GM12878 (cell line): Measurements from ENCODE around the gene INTS2. TPM values are rescaled to one million over a fixed set of nuclear protein-coding genes. Genes with fewer than 3 reads are reported as not detected.

Experiments
- ATAC-seq: fragments of 200-7000 bp; cut with Tn5 transposase; 3 replicates; pipeline ENCODE4 v1.9.1; 2020; ENCODE audit warnings: mild to moderate bottlenecking, moderate library complexity
- BruUV-seq: library from RNA; stranded (reverse); fragments of 400-500 nt; replicated peaks from 2 replicates; lab custom pipeline; 2021; lab: Mats Ljungman, UMichigan
- CTCF ChIA-PET: fragments of 300-600 bp; sonication (Branson Sonifier 250); formaldehyde crosslinking; extraction: SDS; loops from one replicate; lab custom pipeline; 2021; ENCODE audit warnings: inconsistent platforms; lab: Yijun Ruan, JAX
- POLR2A ChIA-PET: fragments of 350-600 bp; formaldehyde crosslinking; extraction: SDS; loops from one replicate; lab custom pipeline; 2021; ENCODE audit warnings: inconsistent platforms; lab: Charles Lee
- RAD21 ChIA-PET: fragments of 300-600 bp; sonication (Branson Sonifier 250); formaldehyde crosslinking; loops from one replicate; lab custom pipeline; 2023; ENCODE audit warnings: antibody characterized with exemption; ENCODE audit not compliant: unreplicated experiment; lab: Charles Lee
- SMC1A ChIA-PET: fragments of 300-600 bp; sonication (Branson Sonifier 250); formaldehyde crosslinking; loops from one replicate; lab custom pipeline; 2023; ENCODE audit not compliant: unreplicated experiment, uncharacterized antibody; lab: Charles Lee
- DNase-seq: peaks from one replicate; pipeline ENCODE4 v3.0.0-alpha.2; 2011; ENCODE audit warnings: low read depth, low spot score
- FAIRE-seq: peaks from 3 replicates; lab custom pipeline; 2011; peaks lifted over from hg19 to GRCh38; lab: Jason Lieb, UNC
- H2AFZ ChIP-seq: 2 replicates; pipeline ENCODE4 v1.6.0; 2011; ENCODE audit warnings: low read depth, low read length, control low read depth; ENCODE audit not compliant: control insufficient read depth
- H3K27ac ChIP-seq: 2 replicates; pipeline ENCODE4 v1.5.1; 2011; ENCODE audit warnings: control low read depth; ENCODE audit not compliant: control insufficient read depth, insufficient read depth
- H3K27me3 ChIP-seq, 2 experiments: replicated peaks in 1 of 2; 2 replicates each; pipeline versions ENCODE4 v1.6.0 to v1.6.1; 2011; ENCODE audit warnings: low read length in 1 of 2; ENCODE audit not compliant: control insufficient read depth in 2 of 2, insufficient read depth in 2 of 2
- H3K36me3 ChIP-seq, 2 experiments: 2 replicates each; pipeline ENCODE4 v1.5.1; 2011; ENCODE audit warnings: low read length in 1 of 2; ENCODE audit not compliant: control insufficient read depth in 2 of 2, insufficient read depth in 2 of 2
- H3K4me1 ChIP-seq: 2 replicates; pipeline ENCODE4 v1.6.1; 2011; ENCODE audit warnings: mild to moderate bottlenecking, low read length, moderate library complexity, mixed read lengths; ENCODE audit not compliant: control insufficient read depth, insufficient read depth
- H3K4me2 ChIP-seq: 2 replicates; pipeline ENCODE4 v1.6.0; 2011; ENCODE audit warnings: control low read depth; ENCODE audit not compliant: control insufficient read depth, insufficient read depth
- H3K4me3 ChIP-seq: fragments of 200-600 bp; sonication (generic); 2 replicates; pipeline ENCODE4 v1.5.1; 2016
- H3K79me2 ChIP-seq: 2 replicates; pipeline ENCODE4 v1.6.0; 2011; ENCODE audit warnings: low read length; ENCODE audit not compliant: control insufficient read depth, insufficient read depth
- H3K9ac ChIP-seq: 2 replicates; pipeline ENCODE4 v1.8.0; 2011; ENCODE audit warnings: low read length, control low read depth, mixed read lengths; ENCODE audit not compliant: control insufficient read depth, insufficient read depth
- H3K9me3 ChIP-seq: replicated peaks from 3 replicates; pipeline ENCODE4 v1.5.1; 2011; ENCODE audit warnings: mild to moderate bottlenecking, low read length; ENCODE audit not compliant: control insufficient read depth, insufficient read depth
- H4K20me1 ChIP-seq: 2 replicates; pipeline ENCODE4 v1.6.0; 2011; ENCODE audit not compliant: control insufficient read depth, insufficient read depth
- CHD1 ChIP-seq: IDR thresholded peaks from 2 replicates; pipeline ENCODE4 v1.6.1; 2012; ENCODE audit warnings: low read depth, low read length, improper control_type of control experiment
- CHD2 ChIP-seq: IDR thresholded peaks from 2 replicates; pipeline ENCODE4 v1.6.1; 2011; ENCODE audit warnings: low read depth, low read length, improper control_type of control experiment, borderline replicate concordance
- EGR1 ChIP-seq, 2 experiments: IDR thresholded peaks; 1 replicate in 1 of 2; 2 replicates in 1 of 2; pipeline ENCODE4 v1.6.1; 2011 to 2012; ENCODE audit warnings: low read depth in 2 of 2, low read length in 2 of 2, borderline replicate concordance in 1 of 2, mild to moderate bottlenecking in 1 of 2, moderate library complexity in 1 of 2
- ETV6 ChIP-seq, 2 experiments: fragments of 450-650 bp in 1 of 2; IDR thresholded peaks in 1 of 2; conservative IDR thresholded peaks in 1 of 2; 2 replicates each; pipeline ENCODE4 v1.6.1; 2014; ENCODE audit warnings: antibody characterized with exemption in 1 of 2, borderline replicate concordance in 1 of 2, low read depth in 1 of 2, mild to moderate bottlenecking in 1 of 2, moderate library complexity in 1 of 2
- IRF5 ChIP-seq: fragments of 450-650 bp; IDR thresholded peaks from 2 replicates; pipeline ENCODE4 v1.6.1; 2017; ENCODE audit warnings: borderline replicate concordance
- JUND ChIP-seq: IDR thresholded peaks from 2 replicates; pipeline ENCODE4 v1.6.1; 2012; ENCODE audit warnings: low read depth, mild to moderate bottlenecking, low read length, improper control_type of control experiment, moderate library complexity
- MTA2 ChIP-seq: fragments of 450-650 bp; IDR thresholded peaks from 2 replicates; pipeline ENCODE4 v1.6.1; 2016; ENCODE audit warnings: low read depth, mild to moderate bottlenecking, moderate library complexity
- NFXL1 ChIP-seq: fragments of 450-650 bp; IDR thresholded peaks from 2 replicates; pipeline ENCODE4 v1.6.1; 2017; ENCODE audit warnings: antibody characterized with exemption, mild to moderate bottlenecking, borderline replicate concordance
- NFYB ChIP-seq: IDR thresholded peaks from 2 replicates; pipeline ENCODE4 v1.6.1; 2011; ENCODE audit warnings: low read depth, mild to moderate bottlenecking, low read length, improper control_type of control experiment, moderate library complexity; ENCODE audit not compliant: insufficient read depth
- PAX8 ChIP-seq: fragments of 450-650 bp; IDR thresholded peaks from 2 replicates; pipeline ENCODE4 v1.6.1; 2017; ENCODE audit warnings: mild to moderate bottlenecking, moderate library complexity
- PKNOX1 ChIP-seq: fragments of 450-650 bp; IDR thresholded peaks from 2 replicates; pipeline ENCODE4 v1.6.1; 2016; ENCODE audit warnings: mild to moderate bottlenecking
- SKIL ChIP-seq: fragments of 450-650 bp; IDR thresholded peaks from 2 replicates; pipeline ENCODE4 v1.6.1; 2017; ENCODE audit warnings: mild to moderate bottlenecking, low read depth, inconsistent platforms; ENCODE audit not compliant: poor library complexity, severe bottlenecking
- SUPT20H ChIP-seq: IDR thresholded peaks from 2 replicates; pipeline ENCODE4 v1.6.1; 2011; ENCODE audit warnings: low read depth, mild to moderate bottlenecking, low read length, moderate library complexity, borderline replicate concordance; ENCODE audit not compliant: control insufficient read depth
- WGBS: methylation state at CpG from one replicate; pipeline ENCODE4 v1.1.6; 2016; ENCODE audit warnings: low lambda C conversion rate; ENCODE audit not compliant: insufficient replicate concordance, insufficient coverage; ENCODE audit errors: missing lambda C conversion rate; 5-methylcytosine and 5-hydroxymethylcytosine counted together
- in situ Hi-C: fragments of 300-500 bp; cut with MboI; formaldehyde crosslinking; loops from 9 replicates; pipeline ENCODE4 v1.14.3; 2018; ENCODE audit warnings: mixed read lengths
- intact Hi-C: fragments of 100-400 bp; cut with micrococcal nuclease; formaldehyde crosslinking; loops from one replicate; pipeline ENCODE4 v1.14.2; 2022; ENCODE audit not compliant: unreplicated experiment
- polyA plus RNA-seq, 11 experiments: library from polyadenylated mRNA; depleted of rRNA in 4 of 11; unstranded in 6 of 11; stranded (reverse) in 5 of 11; fragments of >200 nt; fragmentation: Nextera tagmentation in 4 of 11; fragmentation: Illumina TruSeq in 1 of 11; extraction: Ambion mirVana in 4 of 11; extraction: Trizol in 1 of 11; gene quantifications; 1 replicate in 1 of 11; 2 replicates in 10 of 11; pipeline versions ENCODE4 v1.2.1 to v1.2.3, GENCODE V29; 2011 to 2016; ENCODE audit warnings: inconsistent platforms in 2 of 11, missing spikeins in 2 of 11, low read depth in 1 of 11
- total RNA-seq, 4 experiments: library from RNA; depleted of rRNA in 3 of 4; stranded (reverse); fragments of >200 nt in 3 of 4; fragmentation: Illumina TruSeq in 1 of 4; extraction: Trizol in 1 of 4; gene quantifications; 2 replicates each; pipeline versions ENCODE4 v1.2.1 to v1.2.3, GENCODE V29; 2013 to 2021

Gene INTS2
- total and polyA plus RNA-seq, 10 of the 15 experiments (the other 5 are each of a cell fraction or from before 2014, with no cell fraction given) = 2.8 to 22.2 (median 11.6) TPM

GRCh38 chr17:61852857-61853256 is 74.9 kb downstream of the INTS2 start:
- no peaks in the 10 kb centered on the region; the same call in 1 of the 2 replicates for H3K79me2 ChIP-seq
- no peak for FAIRE-seq
- WGBS = 92% methylated on average over 2 of the region's 2 CpGs

GRCh38 chr17:61849674-61850073 is 78.1 kb downstream of the INTS2 start:
- in situ Hi-C loops (no loop called here), intact Hi-C loops (no loop called here)
- ChIA-PET CTCF (interaction anchor here (0.9 to 2.0 kb wide), 3 partner anchors 12 to 260 kb away, joined by 3 to 4 read pairs (median 4); no protein-coding TSS in a partner anchor), SMC1A (interaction anchor here (0.6 to 1.8 kb wide), 3 partner anchors 116 to 260 kb away, joined by 3 to 6 read pairs (median 5); no protein-coding TSS in a partner anchor), RAD21 (interaction anchor here (0.9 to 1.0 kb wide), 2 partner anchors 10 to 260 kb away, joined by 3 to 4 read pairs; no protein-coding TSS in a partner anchor), POLR2A (no interaction called here)
- no TSS peak for BruUV-seq
- Histone ChIP-seq H3K9ac (no peak overlapping the region), H3K79me2 (no peaks in the 10 kb centered on the region; the same call in 1 of the 2 replicates), H3K4me2 (no peak overlapping the region), H3K4me1 (no peaks in the 10 kb centered on the region), H2AFZ (no peak overlapping the region), H3K4me3 (no peak overlapping the region), H4K20me1 (no peaks in the 10 kb centered on the region), H3K36me3 (peaks cover 1 to 17% of the 10 kb centered on the region in 2 experiments), H3K27me3 (no peaks in the 10 kb centered on the region), H3K27ac (no peak overlapping the region), H3K9me3 (no peaks in the 10 kb centered on the region)
- no peak for FAIRE-seq
- no peak for ATAC-seq
- DNase-seq = no peak
- TF ChIP-seq PKNOX1 = no peak
- no peak for TF ChIP-seq CHD2
- TF ChIP-seq SUPT20H = no peak
- no peak for TF ChIP-seq EGR1 (IDR thresholded peaks at IDR 0.05; ENCODE audit: borderline replicate concordance in 1 of 2, low read depth in 2 of 2, low read length in 2 of 2)
- no peak for TF ChIP-seq IRF5
- no peak for TF ChIP-seq SKIL
- TF ChIP-seq MTA2 = no peak
- TF ChIP-seq NFYB = no peak
- TF ChIP-seq CHD1 = no peak
- TF ChIP-seq PAX8 = no peak

More at GRCh38 chr17:61852857-61853256, 74.9 kb downstream of the INTS2 start:
- ChIA-PET POLR2A (no interaction called here), RAD21 (no interaction called here), CTCF (no interaction called here), SMC1A (no interaction called here)
- no peaks in the 10 kb centered on the region for H4K20me1 ChIP-seq
- no peak overlapping the region for H2AFZ ChIP-seq
- ATAC-seq (no peak), DNase-seq (no peak)
- H3K4me3 ChIP-seq = no peak overlapping the region
- no peaks in the 10 kb centered on the region for H3K27me3 ChIP-seq
- in situ Hi-C loops = no loop called here
- intact Hi-C loops = no loop called here
- H3K9ac ChIP-seq = no peak overlapping the region
- no peaks in the 10 kb centered on the region for H3K9me3 ChIP-seq
- BruUV-seq = no TSS peak
- H3K4me1 ChIP-seq = no peaks in the 10 kb centered on the region
- peaks cover 0 to 22% of the 10 kb centered on the region in 2 experiments; a peak in 3 of 4 replicates for H3K36me3 ChIP-seq
- H3K27ac ChIP-seq = no peak overlapping the region
- no peak overlapping the region for H3K4me2 ChIP-seq
- TF ChIP-seq JUND (no peak), ETV6 (conservative IDR thresholded peaks at IDR 0.05 in 1 of 2, IDR thresholded peaks at IDR 0.05 in 1 of 2; ENCODE audit: borderline replicate concordance in 1 of 2, low read depth in 1 of 2) (0 out of 4 replicates have a peak, but pooled peaks of 1 of the 2 experiments have one; percentile 36), NFXL1 (peak; percentile 80)
